ENCODE data around the gene TMBIM1. TPM values are rescaled to one million over a fixed set of nuclear protein-coding genes. Genes with fewer than 3 reads are reported as not detected.
A peak's percentile ranks its signal among the peaks of the same experiment; 100 is the strongest.

The TMBIM1 gene
- total RNA-seq, 6 donors from 2014 or later: 112 to 359 (median 236) TPM

GRCh38 chr2:218261423-218262236 is 30.7 kb downstream of the TMBIM1 start:
- Histone ChIP-seq H3K27ac (peak overlapping the region; percentile 2 to 85 (median 66)), H3K4me3 (no peak overlapping the region), H3K36me3 (peaks cover 6 to 47% (median 39%) of the 10 kb centered on the region in 4 donors), H3K4me1 (peaks cover 54 to 72% (median 62%) of the 10 kb centered on the region in 4 donors), H3K9me3 (no peaks in the 10 kb centered on the region), H3K27me3 (no peaks in the 10 kb centered on the region)
- no peak for ATAC-seq (ENCODE audit: low FRiP score in 2 of 2)
- TF ChIP-seq POLR2A (IDR thresholded peaks at IDR 0.05): no peak
- TF ChIP-seq POLR2AphosphoS5 (IDR thresholded peaks at IDR 0.05): no peak
- 79 to 96% methylated on average over 1 to 8 of the region's 8 CpGs for WGBS, 2 donors
- DNase-seq: no peak

- Histone ChIP-seq H3K4me1 (peaks cover 54 to 72% (median 63%) of the 10 kb centered on the region in 4 donors), H3K36me3 (peaks cover 6 to 47% (median 37%) of the 10 kb centered on the region in 4 donors)
Measured at GRCh38 chr2:218260742-218261422, 31.4 kb downstream of the TMBIM1 start, which contains the start of gene GPBAR1. Gene GPBAR1, plus strand, starts transcription at chr2:218261015. Its CDS starts 1,710 bp downstream, at chr2:218262725.

GRCh38 chr2:218260166-218260565 is 32.1 kb downstream of the TMBIM1 start:
- 79 to 89% methylated on average over 4 to 5 of the region's 5 CpGs for WGBS, 2 donors
- Histone ChIP-seq H3K36me3 (peaks cover 0 to 47% (median 37%) of the 10 kb centered on the region in 4 donors), H3K27ac (peak overlapping the region; percentile 69 to 85 (median 77)), H3K4me1 (peaks cover 54 to 72% (median 63%) of the 10 kb centered on the region in 4 donors), H3K27me3 (no peaks in the 10 kb centered on the region), H3K9me3 (no peaks in the 10 kb centered on the region), H3K4me3 (no peak overlapping the region)
- DNase-seq (no peak), ATAC-seq (ENCODE audit: low FRiP score in 2 of 2) (no peak)
- no peak for TF ChIP-seq POLR2AphosphoS5 (IDR thresholded peaks at IDR 0.05)
- TF ChIP-seq CTCF (IDR thresholded peaks at IDR 0.05): no peak
- TF ChIP-seq EP300 (IDR thresholded peaks at IDR 0.05): no peak
- TF ChIP-seq POLR2A (IDR thresholded peaks at IDR 0.05): no peak

More at GRCh38 chr2:218260742-218261422, 31.4 kb downstream of the TMBIM1 start, which contains the start of gene GPBAR1:
- Histone ChIP-seq H3K9me3 (no peaks in the 10 kb centered on the region), H3K4me3 (no peak within 1 kb of the TSS), H3K27ac (peak within 1 kb of the TSS; percentile 69 to 85 (median 77)), H3K27me3 (no peaks in the 10 kb centered on the region)
- DNase-seq (peak in 1 of 2 donors; percentile 57), ATAC-seq (ENCODE audit: low FRiP score in 2 of 2) (peak; percentile 11 to 25)
- 64 to 71% methylated on average over 7 to 9 of the region's 10 CpGs for WGBS, 2 donors
- TF ChIP-seq EP300 (IDR thresholded peaks at IDR 0.05): no peak
- peak in 1 of 4 donors; percentile 10 for TF ChIP-seq POLR2A (IDR thresholded peaks at IDR 0.05)

- peak overlapping the region; percentile 69 to 85 (median 77) for H3K27ac ChIP-seq
- 42 to 46% methylated on average over 15 of the region's 15 CpGs for WGBS, 2 donors
- H3K9me3 ChIP-seq: no peaks in the 10 kb centered on the region
- DNase-seq: peak in 1 of 2 donors; percentile 73
- no peak overlapping the region for H3K4me3 ChIP-seq
- H3K36me3 ChIP-seq: peaks cover 0 to 47% (median 37%) of the 10 kb centered on the region in 4 donors
- ATAC-seq (ENCODE audit: low FRiP score in 2 of 2): peak; percentile 80 to 85
- no peaks in the 10 kb centered on the region for H3K27me3 ChIP-seq
- H3K4me1 ChIP-seq: peaks cover 54 to 64% (median 60%) of the 10 kb centered on the region in 4 donors
- no peak for TF ChIP-seq CTCF (IDR thresholded peaks at IDR 0.05)
- peak in 2 of 4 donors; percentile 42 to 49 for TF ChIP-seq EP300 (IDR thresholded peaks at IDR 0.05)
- TF ChIP-seq POLR2AphosphoS5 (IDR thresholded peaks at IDR 0.05): peak; percentile 27 to 53
- peak in 1 of 4 donors; percentile 30 for TF ChIP-seq POLR2A (IDR thresholded peaks at IDR 0.05)
Measured at GRCh38 chr2:218259099-218259961, 33.0 kb downstream of the TMBIM1 start.

- peak in 1 of 2 donors; percentile 46 for DNase-seq
- H3K36me3 ChIP-seq: peaks cover 12 to 48% (median 40%) of the 10 kb centered on the region in 4 donors
Measured at GRCh38 chr2:218257390-218257981, 34.8 kb downstream of the TMBIM1 start.

More at GRCh38 chr2:218257390-218257981, 34.8 kb downstream of the TMBIM1 start:
- Histone ChIP-seq H3K27me3 (no peaks in the 10 kb centered on the region), H3K4me1 (peaks cover 46 to 55% (median 48%) of the 10 kb centered on the region in 4 donors), H3K9me3 (no peaks in the 10 kb centered on the region), H3K4me3 (no peak overlapping the region), H3K27ac (peak overlapping the region in 3 of 4 donors; percentile 6 to 80 (median 64))
- no peak for TF ChIP-seq EP300 (IDR thresholded peaks at IDR 0.05)
- TF ChIP-seq POLR2AphosphoS5 (IDR thresholded peaks at IDR 0.05): no peak
- peak in 5 of 6 experiments; percentile 31 to 71 (median 54) for TF ChIP-seq CTCF (IDR thresholded peaks at IDR 0.05)
- ATAC-seq (ENCODE audit: low FRiP score in 2 of 2): peak; percentile 26 to 49
- WGBS, 2 donors: 26 to 35% methylated on average over 7 to 8 of the region's 8 CpGs
